K562 (cell line): ENCODE results near the gene CREM. TPM values are rescaled to one million over a fixed set of nuclear protein-coding genes. Genes with fewer than 3 reads are reported as not detected.

ENCODE experiments used
- ATAC-seq: fragments of 200-7000 bp; cut with Tn5 transposase; 3 replicates; pipeline ENCODE4 v1.9.1; 2020; ENCODE audit warnings: moderate library complexity
- BruUV-seq: library from RNA; stranded (reverse); fragments of 400-500 nt; replicated peaks from 2 replicates; lab custom pipeline; 2021; lab: Mats Ljungman, UMichigan
- CTCF ChIA-PET: fragments of 300-600 bp; formaldehyde crosslinking; extraction: SDS; loops from one replicate; lab custom pipeline; 2021; ENCODE audit warnings: low intra/inter-chr PET ratio; lab: Yijun Ruan, JAX
- POLR2A ChIA-PET: fragments of 300-600, 350-650 bp; sonication (Branson Sonifier 250); formaldehyde crosslinking; extraction: SDS; loops from one replicate; lab custom pipeline; 2021; ENCODE audit warnings: antibody characterized with exemption, inconsistent platforms; lab: Yijun Ruan, JAX
- DNase-seq, 4 experiments: peaks; one replicate each; pipeline versions ENCODE4 v3.0.0 to v3.0.0-alpha.2; 2011 to 2018; ENCODE audit warnings: low spot score in 3 of 4, mixed read lengths in 3 of 4; ENCODE audit errors: extremely low read depth in 1 of 4
- FAIRE-seq: peaks from 2 replicates; lab custom pipeline; 2011; peaks lifted over from hg19 to GRCh38; lab: Jason Lieb, UNC
- H2AFZ ChIP-seq: 2 replicates; pipeline ENCODE4 v1.6.0; 2011; ENCODE audit warnings: low read depth, low read length, control low read depth, inconsistent platforms
- H3K27ac ChIP-seq: fragments of 200-600 bp; 3 replicates; pipeline ENCODE4 v1.8.0; 2011; ENCODE audit warnings: low read depth, mild to moderate bottlenecking, control low read depth, inconsistent platforms, low read length, moderate library complexity, mixed read lengths; ENCODE audit errors: extremely low read depth
- H3K27me3 ChIP-seq, 2 experiments: fragments of 300-600 bp in 1 of 2; 2 replicates in 1 of 2; 3 replicates in 1 of 2; pipeline versions ENCODE4 v1.6.0 to v1.8.0; 2011; ENCODE audit warnings: inconsistent platforms in 2 of 2, low read length in 2 of 2, mild to moderate bottlenecking in 1 of 2, mixed read lengths in 1 of 2, moderate library complexity in 1 of 2; ENCODE audit not compliant: control insufficient read depth in 2 of 2, insufficient read depth in 2 of 2
- H3K36me3 ChIP-seq: fragments of 300-600 bp; 3 replicates; pipeline ENCODE4 v1.8.0; 2011; ENCODE audit warnings: mild to moderate bottlenecking, low read length, inconsistent platforms; ENCODE audit not compliant: control insufficient read depth, insufficient read depth
- H3K4me1 ChIP-seq, 2 experiments: fragments of 200-600 bp in 1 of 2; replicated peaks in 1 of 2; 2 replicates in 1 of 2; 3 replicates in 1 of 2; pipeline versions ENCODE4 v1.5.1 to v1.8.0; 2011; ENCODE audit warnings: inconsistent platforms in 2 of 2, low read length in 2 of 2, mild to moderate bottlenecking in 1 of 2, mixed read lengths in 1 of 2, moderate library complexity in 1 of 2; ENCODE audit not compliant: control insufficient read depth in 2 of 2, insufficient read depth in 2 of 2
- H3K4me2 ChIP-seq: 2 replicates; pipeline ENCODE4 v1.6.1; 2011; ENCODE audit warnings: low read length, control low read depth, inconsistent platforms, mixed read lengths; ENCODE audit not compliant: insufficient read depth
- H3K4me3 ChIP-seq: fragments of 200-600 bp; sonication (generic), shearing (Covaris generic); 2 replicates; pipeline ENCODE4 v1.5.1; 2016; ENCODE audit warnings: control low read depth, inconsistent platforms
- H3K79me2 ChIP-seq: fragments of 200-600 bp; 3 replicates; pipeline ENCODE4 v1.8.0; 2011; ENCODE audit warnings: low read length, inconsistent platforms; ENCODE audit not compliant: control insufficient read depth, insufficient read depth
- H3K9ac ChIP-seq, 2 experiments: 2 replicates each; pipeline versions ENCODE4 v1.6.0 to v1.6.1; 2011; ENCODE audit warnings: low read depth in 2 of 2, low read length in 2 of 2, control low read depth in 1 of 2, inconsistent platforms in 1 of 2, mild to moderate bottlenecking in 1 of 2, mixed read lengths in 1 of 2; ENCODE audit not compliant: insufficient read depth in 1 of 2
- H3K9me1 ChIP-seq: one replicate; pipeline ENCODE4 v1.6.0; 2011; ENCODE audit warnings: inconsistent platforms, mild to moderate bottlenecking, low read length, moderate library complexity; ENCODE audit not compliant: control insufficient read depth, insufficient read depth
- H3K9me3 ChIP-seq: replicated peaks from 2 replicates; pipeline ENCODE4 v1.5.1; 2011; ENCODE audit warnings: low read depth, low read length, inconsistent platforms; ENCODE audit not compliant: control insufficient read depth, insufficient read depth
- H4K20me1 ChIP-seq: replicated peaks from 2 replicates; pipeline ENCODE4 v1.6.1; 2011; ENCODE audit warnings: low read length, inconsistent platforms, mixed read lengths; ENCODE audit not compliant: control insufficient read depth, insufficient read depth
- CBX8 ChIP-seq: fragments of 200-600 bp; sonication (generic); IDR thresholded peaks from 2 replicates; pipeline ENCODE4 v1.6.1; 2012; ENCODE audit warnings: borderline replicate concordance, mixed run types, low read depth, mild to moderate bottlenecking, moderate library complexity, mixed read lengths, low read length, control low read depth, inconsistent platforms; ENCODE audit not compliant: poor library complexity, severe bottlenecking; ENCODE audit errors: extremely low read depth
- E2F1 ChIP-seq: sonication (generic); formaldehyde crosslinking; IDR thresholded peaks from 2 replicates; pipeline ENCODE4 v1.8.1; 2023; ENCODE audit warnings: mild to moderate bottlenecking, missing genetic modification reagents, moderate library complexity
- GTF2E2 ChIP-seq: fragments of 200-800 bp; sonication (Bioruptor generic); IDR thresholded peaks from 2 replicates; pipeline ENCODE4 v1.6.1; 2016; ENCODE audit warnings: missing genetic modification characterization, missing compliant biosample characterization
- KLF6 ChIP-seq: fragments of 250-450 bp; sonication (Bioruptor Pico); IDR thresholded peaks from 2 replicates; pipeline ENCODE4 v1.4.0; 2020; ENCODE audit warnings: mild to moderate bottlenecking, moderate library complexity, borderline replicate concordance
- NFIX ChIP-seq: fragments of 250-450 bp; sonication (Bioruptor Pico); IDR thresholded peaks from 2 replicates; pipeline ENCODE4 v1.4.0; 2020; ENCODE audit warnings: low read depth, mild to moderate bottlenecking, moderate library complexity
- SMARCA4 ChIP-seq: fragments of 450-650 bp; IDR thresholded peaks from 2 replicates; pipeline ENCODE4 v1.6.1; 2016
- TCF15 ChIP-seq: fragments of 250-450 bp; sonication (Bioruptor Pico); IDR thresholded peaks from 2 replicates; pipeline ENCODE4 v1.8.0; 2022; ENCODE audit warnings: moderate library complexity, mild to moderate bottlenecking, inconsistent platforms
- ZBTB43 ChIP-seq: sonication (generic); formaldehyde crosslinking; IDR thresholded peaks from 2 replicates; pipeline ENCODE4 v1.8.0; 2023; ENCODE audit warnings: mild to moderate bottlenecking, missing genetic modification reagents
- ZBTB5 ChIP-seq: fragments of 450-650 bp; IDR thresholded peaks from 2 replicates; pipeline ENCODE4 v1.6.1; 2017; ENCODE audit warnings: antibody characterized with exemption
- ZNF217 ChIP-seq: sonication (generic); formaldehyde crosslinking; IDR thresholded peaks from 2 replicates; pipeline ENCODE4 v1.8.0; 2022; ENCODE audit warnings: mild to moderate bottlenecking, missing genetic modification reagents
- ZNF449 ChIP-seq: fragments of 250-450 bp; sonication (Bioruptor Pico); IDR thresholded peaks from 2 replicates; pipeline ENCODE4 v1.8.0; 2022; ENCODE audit warnings: moderate library complexity, mild to moderate bottlenecking, inconsistent platforms
- WGBS: fragments of 100-300 bp; shearing (Covaris generic); methylation state at CpG from one replicate; pipeline ENCODE4 v1.1.6; 2016; ENCODE audit warnings: low coverage, mixed read lengths; ENCODE audit not compliant: insufficient coverage; ENCODE audit errors: missing lambda C conversion rate; 5-methylcytosine and 5-hydroxymethylcytosine counted together
- in situ Hi-C: fragments of 300-500 bp; cut with MboI; formaldehyde crosslinking; loops from 4 replicates; pipeline ENCODE4 v1.15.0; 2018; ENCODE audit warnings: inconsistent platforms, mixed read lengths
- intact Hi-C: fragments of 100-400 bp; cut with micrococcal nuclease; formaldehyde crosslinking; loops from 2 replicates; pipeline ENCODE4 v1.14.2; 2022
- polyA plus RNA-seq, 8 experiments: library from polyadenylated mRNA; depleted of rRNA in 4 of 8; stranded (reverse) in 5 of 8; unstranded in 3 of 8; fragments of >200 nt; fragmentation: Nextera tagmentation in 2 of 8; fragmentation: Illumina TruSeq in 1 of 8; extraction: Ambion mirVana in 2 of 8; extraction: Trizol in 1 of 8; gene quantifications; 2 replicates each; pipeline versions ENCODE4 v1.2.1 to v1.2.3, GENCODE V29; 2011 to 2014; ENCODE audit warnings: inconsistent platforms in 1 of 8, missing spikeins in 1 of 8
- total RNA-seq, 7 experiments: library from RNA; depleted of rRNA in 6 of 7; stranded (reverse); fragments of >200 nt in 6 of 7; fragmentation: Illumina TruSeq in 2 of 7; extraction: Trizol in 2 of 7; gene quantifications; 2 replicates each; pipeline versions ENCODE4 v1.2.1 to v1.2.3, GENCODE V29; 2011 to 2021; ENCODE audit warnings: low replicate concordance in 1 of 7

The CREM gene
- total and polyA plus RNA-seq, 9 of the 15 experiments (the other 6 are each of a cell fraction or from before 2014, with no cell fraction given), result 39.1 to 70.2 (median 48.3) TPM

- Histone ChIP-seq H3K79me2 (no peaks in the 10 kb centered on the region), H3K4me3 (no peak overlapping the region), H3K9ac (no peak overlapping the region), H3K27ac (no peak overlapping the region), H3K9me1 (no peaks in the 10 kb centered on the region), H2AFZ (no peak overlapping the region; the same call in 1 of the 2 replicates), H3K36me3 (no peaks in the 10 kb centered on the region), H3K27me3 (no peaks in the 10 kb centered on the region), H3K9me3 (no peaks in the 10 kb centered on the region), H4K20me1 (no peaks in the 10 kb centered on the region), H3K4me1 (no peaks in the 10 kb centered on the region), H3K4me2 (no peak overlapping the region)
- DNase-seq (no peak), ATAC-seq (no peak), FAIRE-seq (no peak)
- no peak for TF ChIP-seq ZNF449 (CRISPR knock-in tag)
- TF ChIP-seq TCF15 (CRISPR knock-in tag), result no peak
- no peak for TF ChIP-seq NFIX (CRISPR knock-in tag)
- TF ChIP-seq ZNF217 (CRISPR knock-in tag), result no peak
- no peak for TF ChIP-seq GTF2E2
- no peak for TF ChIP-seq ZBTB5
- TF ChIP-seq CBX8, result no peak
- no peak for TF ChIP-seq SMARCA4
- no peak for TF ChIP-seq ZBTB43
- TF ChIP-seq E2F1 (CRISPR knock-in tag), result no peak
- TF ChIP-seq KLF6 (CRISPR knock-in tag), result no peak
- WGBS, result 17% methylated on average over 4 of the region's 4 CpGs
- BruUV-seq, result no TSS peak
- in situ Hi-C loops (no loop called here), intact Hi-C loops (loop anchor here (10.0 kb wide), 1 partner anchor 1762 kb away; no protein-coding TSS in a partner anchor)
- ChIA-PET POLR2A (no interaction called here), CTCF (no interaction called here)
Observed at GRCh38 chr10:35112571-35112970, 14.1 kb upstream of the CREM start.
